Osteocyte (in vitro differentiated cells): ENCODE data around the gene NOS1AP. TPM values are rescaled to one million over a fixed set of nuclear protein-coding genes. Genes with fewer than 3 reads are reported as not detected.

Experiments used
- DNase-seq: peaks from one replicate; pipeline ENCODE4 v3.0.0; 2021; ENCODE audit warnings: mixed read lengths; ENCODE audit not compliant: unreplicated experiment; ENCODE audit errors: extremely low spot score
- H3K27ac Mint-ChIP-seq: one replicate; pipeline ENCODE4 v1.8.0; 2021; ENCODE audit warnings: mild to moderate bottlenecking, mixed read lengths; ENCODE audit not compliant: unreplicated experiment
- H3K27me3 Mint-ChIP-seq: one replicate; pipeline ENCODE4 v1.8.0; 2021; ENCODE audit warnings: mixed read lengths; ENCODE audit not compliant: unreplicated experiment
- H3K36me3 Mint-ChIP-seq: one replicate; pipeline ENCODE4 v1.8.0; 2021; ENCODE audit warnings: mixed read lengths; ENCODE audit not compliant: unreplicated experiment
- H3K4me1 Mint-ChIP-seq: one replicate; pipeline ENCODE4 v1.8.0; 2021; ENCODE audit warnings: mixed read lengths; ENCODE audit not compliant: unreplicated experiment
- H3K4me3 Mint-ChIP-seq: one replicate; pipeline ENCODE4 v1.8.0; 2021; ENCODE audit warnings: mild to moderate bottlenecking, moderate library complexity, mixed read lengths; ENCODE audit not compliant: unreplicated experiment
- H3K9me3 Mint-ChIP-seq: one replicate; pipeline ENCODE4 v1.8.0; 2021; ENCODE audit warnings: mixed read lengths; ENCODE audit not compliant: unreplicated experiment
- total RNA-seq: library from RNA; stranded (reverse); gene quantifications from 2 replicates; pipeline ENCODE4 v1.2.1, GENCODE V29; 2021
- TF ChIP-seq, protein P1 (sequence below): fragments of 200-600 bp; sonication (generic); IDR thresholded peaks from 2 replicates; pipeline ENCODE4 v1.5.0; 2021; ENCODE audit warnings: antibody characterized with exemption, mild to moderate bottlenecking, moderate library complexity

NOS1AP gene
- total RNA-seq, 1 donor from 2014 or later: 2.5 TPM

DNA sequence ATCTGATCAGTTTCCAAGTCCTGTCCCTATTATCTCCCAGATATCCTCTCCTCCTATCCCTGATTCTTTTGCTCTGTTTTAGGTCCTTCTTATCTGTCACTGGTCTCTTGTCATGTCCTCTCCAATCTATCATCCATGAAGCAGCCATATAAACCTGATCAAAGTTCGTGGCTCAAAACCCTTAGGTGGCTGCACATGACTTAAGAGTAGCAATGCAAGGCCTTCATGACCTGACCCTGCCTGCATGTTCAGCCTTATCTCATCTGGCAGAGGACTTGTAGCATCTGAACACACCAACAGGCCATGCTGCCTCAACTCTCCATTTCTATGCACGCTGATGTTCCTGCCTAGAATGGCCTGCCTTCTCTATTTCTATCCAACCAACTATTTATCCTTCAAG, 65.2 kb downstream of the NOS1AP start:
- Mint-ChIP-seq H3K4me1 (peaks cover 10% of the 10 kb centered on the region), H3K9me3 (no peaks in the 10 kb centered on the region), H3K27me3 (peaks cover 6% of the 10 kb centered on the region)

DNA sequence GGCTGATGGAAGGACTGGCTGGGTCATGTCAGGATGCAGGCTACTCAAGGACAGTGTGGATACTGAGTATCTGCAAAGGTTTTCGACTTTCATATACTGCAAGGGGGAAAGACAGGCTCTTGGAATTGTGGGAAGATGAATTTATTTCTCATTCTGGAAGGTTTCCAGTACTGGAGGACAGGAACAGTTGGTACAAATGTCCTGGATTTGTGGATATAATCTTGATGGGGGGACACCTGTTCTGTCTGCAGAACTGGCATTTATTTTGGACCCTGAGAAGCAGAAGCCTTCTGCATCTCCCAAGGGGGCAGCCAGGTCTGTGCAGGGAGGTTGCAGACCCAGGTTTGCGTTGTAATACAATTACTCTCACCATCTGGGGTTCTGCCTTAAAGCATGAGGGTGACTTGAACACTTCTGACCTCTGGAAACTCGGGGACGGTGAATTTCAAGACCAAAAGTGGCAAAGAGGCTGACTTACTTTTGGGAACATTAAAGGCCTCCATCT, 65.8 kb downstream of the NOS1AP start:
- TF ChIP-seq, protein P1, sequence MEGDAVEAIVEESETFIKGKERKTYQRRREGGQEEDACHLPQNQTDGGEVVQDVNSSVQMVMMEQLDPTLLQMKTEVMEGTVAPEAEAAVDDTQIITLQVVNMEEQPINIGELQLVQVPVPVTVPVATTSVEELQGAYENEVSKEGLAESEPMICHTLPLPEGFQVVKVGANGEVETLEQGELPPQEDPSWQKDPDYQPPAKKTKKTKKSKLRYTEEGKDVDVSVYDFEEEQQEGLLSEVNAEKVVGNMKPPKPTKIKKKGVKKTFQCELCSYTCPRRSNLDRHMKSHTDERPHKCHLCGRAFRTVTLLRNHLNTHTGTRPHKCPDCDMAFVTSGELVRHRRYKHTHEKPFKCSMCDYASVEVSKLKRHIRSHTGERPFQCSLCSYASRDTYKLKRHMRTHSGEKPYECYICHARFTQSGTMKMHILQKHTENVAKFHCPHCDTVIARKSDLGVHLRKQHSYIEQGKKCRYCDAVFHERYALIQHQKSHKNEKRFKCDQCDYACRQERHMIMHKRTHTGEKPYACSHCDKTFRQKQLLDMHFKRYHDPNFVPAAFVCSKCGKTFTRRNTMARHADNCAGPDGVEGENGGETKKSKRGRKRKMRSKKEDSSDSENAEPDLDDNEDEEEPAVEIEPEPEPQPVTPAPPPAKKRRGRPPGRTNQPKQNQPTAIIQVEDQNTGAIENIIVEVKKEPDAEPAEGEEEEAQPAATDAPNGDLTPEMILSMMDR: no peak
- peaks cover 2% of the 10 kb centered on the region for H3K27me3 Mint-ChIP-seq
- H3K4me1 Mint-ChIP-seq: peaks cover 10% of the 10 kb centered on the region
- DNase-seq: no peak
- H3K36me3 Mint-ChIP-seq: no peaks in the 10 kb centered on the region
- H3K9me3 Mint-ChIP-seq: no peaks in the 10 kb centered on the region
- no peak overlapping the region for H3K27ac Mint-ChIP-seq
- no peak overlapping the region for H3K4me3 Mint-ChIP-seq

More for the DNA sequence above, 65.2 kb downstream of the NOS1AP start:
- TF ChIP-seq, protein P1: no peak
- H3K4me3 Mint-ChIP-seq: no peak overlapping the region
- no peak overlapping the region for H3K27ac Mint-ChIP-seq
- DNase-seq: no peak
- no peaks in the 10 kb centered on the region for H3K36me3 Mint-ChIP-seq

DNA sequence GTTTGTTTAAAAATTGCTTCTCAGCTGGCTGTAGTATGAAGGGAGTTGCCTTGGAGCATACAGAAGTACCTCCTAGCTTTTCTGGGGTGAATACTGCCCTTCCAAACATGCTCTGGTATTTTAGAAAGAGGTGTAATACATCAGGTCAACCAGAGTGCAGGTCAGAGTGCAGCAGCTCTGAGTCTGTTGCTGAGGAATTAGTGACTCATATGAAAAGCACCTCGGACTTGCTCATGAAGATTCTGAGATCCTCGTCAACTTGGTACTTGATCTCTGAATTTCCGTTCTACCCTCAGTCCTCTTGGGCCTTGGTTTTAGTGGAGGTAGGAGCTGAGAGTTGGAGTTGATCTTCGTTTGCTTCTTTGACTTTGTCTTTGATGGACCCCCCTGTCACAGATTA, 67.3 kb downstream of the NOS1AP start:
- TF ChIP-seq, protein P1: no peak
- Mint-ChIP-seq H3K4me3 (no peak overlapping the region), H3K9me3 (no peaks in the 10 kb centered on the region), H3K4me1 (peaks cover 12% of the 10 kb centered on the region), H3K27ac (no peak overlapping the region), H3K36me3 (no peaks in the 10 kb centered on the region), H3K27me3 (peaks cover 2% of the 10 kb centered on the region)
- DNase-seq: no peak

DNA sequence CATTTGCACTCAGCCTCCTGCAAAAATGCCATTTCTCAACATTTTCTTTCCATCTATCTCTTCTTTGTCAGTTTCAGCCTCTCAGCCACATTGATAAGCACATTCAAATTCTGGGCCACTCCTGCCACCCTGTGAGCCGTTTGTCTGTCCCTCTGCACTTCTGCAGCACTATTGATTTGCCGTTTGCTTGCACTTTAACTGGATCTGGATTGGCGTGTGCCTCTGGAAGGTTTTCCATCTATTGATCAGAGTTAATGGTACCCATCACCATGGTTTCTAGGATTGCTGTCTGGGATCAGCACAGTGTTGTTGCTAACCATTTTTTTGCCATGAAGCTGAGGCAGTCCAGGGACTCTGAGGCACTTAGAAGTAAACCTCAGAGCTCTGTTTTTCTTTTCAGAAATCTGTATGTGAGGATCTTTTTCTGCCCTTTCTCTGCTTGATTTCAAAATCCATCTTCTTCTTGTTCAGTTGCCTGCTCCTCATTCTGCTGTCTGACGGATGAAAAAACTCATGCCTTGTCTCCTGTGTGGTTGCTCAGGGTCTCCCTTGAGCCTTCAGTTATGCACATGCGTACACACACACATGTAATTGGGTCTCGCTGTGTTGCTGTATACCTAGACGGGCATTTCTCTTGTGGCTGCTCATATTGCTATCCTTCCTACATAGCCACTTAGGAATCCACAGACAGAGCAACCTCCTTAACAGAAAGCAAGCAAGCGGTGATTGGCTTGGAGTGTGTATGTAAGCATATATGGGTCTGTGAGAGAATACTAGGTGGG, 67.9 kb downstream of the NOS1AP start:
- peaks cover 12% of the 10 kb centered on the region for H3K4me1 Mint-ChIP-seq
- H3K27ac Mint-ChIP-seq: no peak overlapping the region
- H3K36me3 Mint-ChIP-seq: no peaks in the 10 kb centered on the region
- H3K4me3 Mint-ChIP-seq: no peak overlapping the region
- H3K9me3 Mint-ChIP-seq: no peaks in the 10 kb centered on the region
- H3K27me3 Mint-ChIP-seq: peaks cover 2% of the 10 kb centered on the region
- DNase-seq: no peak
- TF ChIP-seq, protein P1: no peak

DNA sequence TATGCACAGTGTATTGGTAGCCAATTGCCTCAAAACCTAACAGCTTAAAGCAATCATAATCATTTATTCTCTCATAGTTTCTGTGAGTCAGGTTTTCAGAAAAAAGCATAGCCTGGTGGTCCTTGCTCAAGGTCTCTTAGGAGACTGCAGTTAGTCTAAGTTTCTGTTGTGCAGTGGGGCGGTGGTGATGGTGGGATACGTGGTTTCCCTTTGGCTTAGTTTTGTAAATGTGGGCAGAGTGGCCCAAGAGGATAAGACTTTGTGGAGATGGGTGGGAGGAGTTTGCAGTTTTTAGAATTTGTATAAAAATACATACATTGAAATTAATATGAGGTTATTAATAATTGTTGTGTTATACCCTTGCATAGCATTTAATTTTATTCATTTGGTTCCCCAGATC, 68.6 kb downstream of the NOS1AP start:
- Mint-ChIP-seq H3K4me1 (peaks cover 12% of the 10 kb centered on the region), H3K27me3 (peaks cover 2% of the 10 kb centered on the region), H3K36me3 (no peaks in the 10 kb centered on the region), H3K4me3 (no peak overlapping the region), H3K9me3 (no peaks in the 10 kb centered on the region), H3K27ac (no peak overlapping the region)
- no peak for DNase-seq
- TF ChIP-seq, protein P1: no peak
